Measurements from ENCODE around the gene CCNK. TPM values are rescaled to one million over a fixed set of nuclear protein-coding genes. Genes with fewer than 3 reads are reported as not detected.

CCNK gene
- total and polyA plus RNA-seq, 2 of the 13 experiments (the other 11 are each of a cell fraction or from before 2014, with no cell fraction given) = 4.9 to 9.7 TPM

GRCh38 chr14:99468836-99469592, 12.2 kb upstream of the CCNK start:
- H3K9ac ChIP-seq (ENCODE audit: insufficient read depth, low read depth, low read length) = no peak overlapping the region
- no peaks in the 10 kb centered on the region for H3K27me3 ChIP-seq (ENCODE audit: control insufficient read depth in 1 of 2, insufficient read depth in 2 of 2, low read length in 2 of 2)
- TF ChIP-seq ZNF576 (CRISPR knock-in tag; IDR thresholded peaks at IDR 0.05) = no peak
- CTCF ChIA-PET (ENCODE audit: low intra/inter-chr PET ratio, low total read pairs) = no interaction called here
- H3K27ac ChIP-seq (ENCODE audit: extremely low read length, insufficient read depth, low read length) = no peak overlapping the region
- intact Hi-C loops (cut with micrococcal nuclease; ENCODE audit: unreplicated experiment) (no loop called here), in situ Hi-C loops (cut with HindIII; ENCODE audit: extremely low pct_ligation_motif_present, low pct_unique_long_range_greater_than_20kb) (no loop called here)
- peaks cover 0 to 14% of the 10 kb centered on the region in 2 experiments; a peak in 4 of 5 replicates for H3K36me3 ChIP-seq (replicated peaks in 1 of 2; ENCODE audit: control insufficient read depth in 1 of 2, insufficient read depth in 2 of 2, low read length in 2 of 2)
- POLR2A ChIA-PET = no interaction called here
- peaks cover 78% of the 10 kb centered on the region for H3K79me2 ChIP-seq (ENCODE audit: insufficient read depth, low read length)
- H3K4me3 ChIP-seq (replicated peaks in 1 of 3; ENCODE audit: insufficient read depth in 1 of 3, low read depth in 2 of 3, low read length in 3 of 3) = no peak overlapping the region
- peaks cover 5% of the 10 kb centered on the region for H4K20me1 ChIP-seq (ENCODE audit: insufficient read depth, low read length)
- ATAC-seq = no peak; the same call in 2 of the 3 replicates
- peaks cover 34% of the 10 kb centered on the region for H3K4me1 ChIP-seq (ENCODE audit: insufficient read depth, low read length)
- no peak for FAIRE-seq
- DNase-seq (ENCODE audit: low spot score) = no peak
- no peak overlapping the region for H2AFZ ChIP-seq (ENCODE audit: low read length)
- H3K9me3 ChIP-seq (ENCODE audit: low read length) = no peaks in the 10 kb centered on the region
- no peak overlapping the region for H3K4me2 ChIP-seq (ENCODE audit: low read depth, low read length)
- WGBS (ENCODE audit: low lambda C conversion rate) = 94% methylated on average over 8 of the region's 8 CpGs
- no TSS peak for BruUV-seq (replicated peaks)

- H3K36me3 ChIP-seq (replicated peaks in 1 of 2; ENCODE audit: control insufficient read depth in 1 of 2, insufficient read depth in 2 of 2, low read length in 2 of 2) = no peaks in the 10 kb centered on the region; a peak in 1 of 5 replicates
- POLR2A ChIA-PET = no interaction called here
- WGBS (ENCODE audit: low lambda C conversion rate) = 93% methylated on average over 4 of the region's 7 CpGs
- BruUV-seq (replicated peaks) = no TSS peak
- intact Hi-C loops (cut with micrococcal nuclease; ENCODE audit: unreplicated experiment) = no loop called here
- FAIRE-seq = no peak
- H3K27me3 ChIP-seq (ENCODE audit: control insufficient read depth in 1 of 2, insufficient read depth in 2 of 2, low read length in 2 of 2) = no peaks in the 10 kb centered on the region
- no peak for ATAC-seq
- no peak overlapping the region for H3K4me3 ChIP-seq (replicated peaks in 1 of 3; ENCODE audit: insufficient read depth in 1 of 3, low read depth in 2 of 3, low read length in 3 of 3)
- H3K9me3 ChIP-seq (ENCODE audit: low read length) = no peaks in the 10 kb centered on the region
- no peak overlapping the region for H2AFZ ChIP-seq (ENCODE audit: low read length)
- peaks cover 5% of the 10 kb centered on the region for H4K20me1 ChIP-seq (ENCODE audit: insufficient read depth, low read length)
- H3K79me2 ChIP-seq (ENCODE audit: insufficient read depth, low read length) = peaks cover 94% of the 10 kb centered on the region
- no peak overlapping the region for H3K27ac ChIP-seq (ENCODE audit: extremely low read length, insufficient read depth, low read length)
- in situ Hi-C loops (cut with HindIII; ENCODE audit: extremely low pct_ligation_motif_present, low pct_unique_long_range_greater_than_20kb) = no loop called here
- no peak for DNase-seq (ENCODE audit: low spot score)
- no peak overlapping the region for H3K4me2 ChIP-seq (ENCODE audit: low read depth, low read length)
- H3K4me1 ChIP-seq (ENCODE audit: insufficient read depth, low read length) = peaks cover 45% of the 10 kb centered on the region
- no peak overlapping the region for H3K9ac ChIP-seq (ENCODE audit: insufficient read depth, low read depth, low read length)
- CTCF ChIA-PET (ENCODE audit: low intra/inter-chr PET ratio, low total read pairs) = no interaction called here
- TF ChIP-seq NR2C2 (CRISPR knock-in tag; IDR thresholded peaks at IDR 0.05; ENCODE audit: borderline replicate concordance) (no peak), GMEB2 (CRISPR knock-in tag; IDR thresholded peaks at IDR 0.05; ENCODE audit: low read depth) (no peak), PAF1 (CRISPR knock-in tag; IDR thresholded peaks at IDR 0.05) (no peak), NFE2L1 (CRISPR knock-in tag; IDR thresholded peaks at IDR 0.05; ENCODE audit: borderline replicate concordance) (no peak), ZNF879 (CRISPR knock-in tag; IDR thresholded peaks at IDR 0.05) (no peak), FOXK1 (CRISPR knock-in tag; IDR thresholded peaks at IDR 0.05; ENCODE audit: borderline replicate concordance, low read depth) (no peak), KDM3A (CRISPR knock-in tag; IDR thresholded peaks at IDR 0.05; ENCODE audit: low read depth) (no peak), FOXO1 (CRISPR knock-in tag; IDR thresholded peaks at IDR 0.05) (no peak), ZNF234 (CRISPR knock-in tag; conservative IDR thresholded peaks at IDR 0.05) (no peak), AHDC1 (CRISPR knock-in tag; IDR thresholded peaks at IDR 0.05; ENCODE audit: borderline replicate concordance) (no peak)
These were observed 9.5 kb upstream of the CCNK start for GRCh38 chr14:99471731-99472130.

Data from HepG2 (cell line).